Measurements from ENCODE around the gene C14orf39. TPM values are rescaled to one million over a fixed set of nuclear protein-coding genes. Genes with fewer than 3 reads are reported as not detected.
"Not testable (repeated sequence)": the region's sequence is repeated elsewhere in the genome, so short reads cannot be mapped to it uniquely, and the experiment has no call there.

Gene C14orf39
- total RNA-seq, 2 experiments from 2014 or later = not detected

DNA sequence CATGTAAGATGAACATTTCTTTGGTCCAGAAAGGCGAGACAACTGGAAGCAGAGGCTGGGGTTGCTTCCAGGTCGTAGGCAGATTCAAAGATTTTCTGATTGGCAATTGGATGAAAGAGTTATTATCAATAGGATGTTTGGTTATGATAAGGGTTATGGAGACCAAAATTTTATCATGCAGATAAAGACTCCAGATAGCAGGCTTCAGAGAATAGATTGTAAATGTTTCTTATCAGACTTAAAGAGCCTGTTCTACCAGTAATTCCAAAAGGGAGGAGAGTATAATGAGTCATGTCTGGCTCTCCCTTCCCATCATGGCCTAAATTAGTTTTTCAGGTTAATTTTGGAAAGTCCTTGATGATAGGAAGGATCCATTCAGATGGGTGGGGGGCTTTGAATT lies 55.6 kb downstream of the C14orf39 start:
- no peak overlapping the region for H3K27ac Mint-ChIP-seq
- H3K27me3 Mint-ChIP-seq = peaks cover 1% of the 10 kb centered on the region
- DNase-seq = no peak
- no peaks in the 10 kb centered on the region for H3K4me1 Mint-ChIP-seq
- H3K4me3 Mint-ChIP-seq = no peak overlapping the region
- H3K9me3 Mint-ChIP-seq = no peaks in the 10 kb centered on the region
- ChIA-PET CTCF (no interaction called here), POLR2A (no interaction called here)
- H3K36me3 Mint-ChIP-seq (ENCODE audit: low read depth) = no peaks in the 10 kb centered on the region

DNA sequence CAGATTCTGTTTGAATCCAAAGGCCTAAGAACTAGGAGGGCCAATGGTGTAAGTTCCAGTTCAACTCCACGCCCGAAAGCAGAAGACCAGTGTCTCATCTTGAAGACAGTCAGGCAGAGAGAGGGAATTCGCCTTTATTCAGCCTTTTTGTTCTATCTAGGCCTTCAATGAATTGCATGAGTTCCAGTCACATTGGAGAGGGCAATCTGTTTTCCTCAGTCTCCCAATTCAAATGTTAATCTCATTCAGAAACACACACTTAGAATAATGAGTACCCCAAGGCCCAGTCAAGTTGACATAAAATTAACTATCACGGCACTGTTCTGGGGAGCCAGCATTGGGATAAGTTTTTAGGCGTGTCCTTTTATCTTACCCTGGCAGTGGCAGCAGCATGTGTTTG lies 65.8 kb downstream of the C14orf39 start:
- no peaks in the 10 kb centered on the region for H3K4me1 Mint-ChIP-seq
- ChIA-PET CTCF (no interaction called here), POLR2A (no interaction called here)
- H3K27me3 Mint-ChIP-seq = no peaks in the 10 kb centered on the region
- no peak overlapping the region for H3K27ac Mint-ChIP-seq
- no peak for DNase-seq
- H3K36me3 Mint-ChIP-seq (ENCODE audit: low read depth) = no peaks in the 10 kb centered on the region
- H3K4me3 Mint-ChIP-seq = no peak overlapping the region
- H3K9me3 Mint-ChIP-seq = no peaks in the 10 kb centered on the region

DNA sequence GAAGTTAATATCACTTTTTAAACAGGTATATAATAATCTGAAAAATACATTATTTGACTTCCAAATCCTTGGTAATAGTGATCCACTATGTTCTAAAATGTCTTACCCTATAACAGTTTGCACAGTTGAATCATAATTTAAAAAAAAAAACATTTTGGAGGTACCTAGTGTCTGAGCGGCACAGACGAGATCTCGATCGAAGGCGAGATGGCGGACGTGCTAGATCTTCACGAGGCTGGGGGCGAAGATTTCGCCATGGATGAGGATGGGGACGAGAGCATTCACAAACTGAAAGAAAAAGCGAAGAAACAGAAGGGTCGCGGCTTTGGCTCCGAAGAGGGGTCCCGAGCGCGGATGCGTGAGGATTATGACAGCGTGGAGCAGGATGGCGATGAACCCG lies 88.3 kb downstream of the C14orf39 start:
- H3K36me3 Mint-ChIP-seq (ENCODE audit: low read depth); H3K27me3 Mint-ChIP-seq; H3K4me1 Mint-ChIP-seq; POLR2A ChIA-PET; CTCF ChIA-PET; H3K27ac Mint-ChIP-seq; DNase-seq; H3K9me3 Mint-ChIP-seq; H3K4me3 Mint-ChIP-seq: not testable (repeated sequence)

DNA sequence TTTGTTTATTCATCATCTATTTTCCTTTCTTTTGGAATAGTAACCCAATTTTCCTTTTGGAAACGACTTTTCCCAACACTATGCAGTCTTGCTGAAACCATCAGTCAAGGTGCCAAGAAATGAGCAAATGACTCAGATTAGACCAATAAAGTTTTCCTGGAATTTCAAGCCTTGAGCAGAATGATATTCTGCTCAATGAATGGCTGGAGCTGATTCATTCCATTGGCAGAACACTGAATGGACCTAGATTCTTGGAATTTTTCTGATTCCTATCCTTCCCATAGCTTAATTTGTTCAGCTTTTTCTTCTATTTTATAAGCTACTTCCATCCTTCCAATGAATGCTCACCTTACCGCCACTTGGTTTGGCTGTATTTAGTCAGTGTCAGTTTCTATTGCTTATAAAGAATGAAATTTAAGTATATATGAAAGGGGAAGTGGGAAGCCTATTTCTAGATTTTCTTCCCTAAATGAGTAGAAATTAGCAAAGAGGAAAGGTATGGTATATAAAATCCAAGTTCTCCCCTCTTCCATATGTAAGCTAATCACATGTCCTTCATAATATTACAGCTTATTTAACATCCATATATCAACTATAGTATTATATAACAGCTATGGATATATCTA lies 89.0 kb downstream of the C14orf39 start:
- Mint-ChIP-seq H3K36me3 (ENCODE audit: low read depth) (no peaks in the 10 kb centered on the region), H3K4me3 (no peak overlapping the region), H3K9me3 (no peaks in the 10 kb centered on the region), H3K27ac (no peak overlapping the region), H3K27me3 (peaks cover 9% of the 10 kb centered on the region), H3K4me1 (no peaks in the 10 kb centered on the region)
- ChIA-PET CTCF (no interaction called here), POLR2A (no interaction called here)
- DNase-seq = no peak

Other genes starting within 250 kb of the C14orf39 start
- 10 to 100 TPM; 48.9 to 53.1 TPM for gene PPM1A, start 236.8 kb downstream of the C14orf39 start, total RNA-seq
- not detected for gene SIX6, start 23.1 kb upstream of the C14orf39 start, total RNA-seq
- gene SIX1, start 163.4 kb upstream of the C14orf39 start, total RNA-seq = not detected
- under 1 TPM; 0.02 to 0.08 TPM for gene SIX4, start 238.3 kb upstream of the C14orf39 start, total RNA-seq
- gene MNAT1, start 248.7 kb upstream of the C14orf39 start, total RNA-seq = 10 to 100 TPM; 27.8 to 39.8 TPM